Small intestine (tissue), 7 donors: ENCODE measurements around the gene COBL. TPM values are rescaled to one million over a fixed set of nuclear protein-coding genes. Genes with fewer than 3 reads are reported as not detected.

ENCODE experiments used
- DNase-seq, 2 donors: peaks; one replicate each; pipeline versions ENCODE4 v3.0.0 to v3.0.0-alpha.2; 2013
- FAIRE-seq: peaks from 2 replicates; lab custom pipeline; 2012; peaks lifted over from hg19 to GRCh38; lab: Jason Lieb, UNC
- H3K27ac ChIP-seq, 3 donors: one replicate each; pipeline ENCODE4 v1.5.1; 2013; ENCODE audit warnings: low read length in 2 of 3, mild to moderate bottlenecking in 2 of 3, control low read depth in 1 of 3, inconsistent platforms in 1 of 3, low read depth in 1 of 3, moderate library complexity in 1 of 3
- H3K27me3 ChIP-seq, 3 donors: one replicate each; pipeline ENCODE4 v1.6.1; 2013; ENCODE audit warnings: low read length in 3 of 3, inconsistent platforms in 1 of 3; ENCODE audit not compliant: control insufficient read depth in 3 of 3, insufficient read depth in 3 of 3
- H3K36me3 ChIP-seq, 3 donors: one replicate each; pipeline ENCODE4 v1.6.1; 2013; ENCODE audit warnings: low read length in 3 of 3, inconsistent platforms in 1 of 3, low read depth in 1 of 3, mild to moderate bottlenecking in 1 of 3, moderate library complexity in 1 of 3; ENCODE audit not compliant: control insufficient read depth in 3 of 3, insufficient read depth in 2 of 3
- H3K4me1 ChIP-seq, 3 donors: one replicate each; pipeline ENCODE4 v1.6.1; 2013; ENCODE audit warnings: low read length in 2 of 3, inconsistent platforms in 1 of 3, low read depth in 1 of 3, mild to moderate bottlenecking in 1 of 3, moderate library complexity in 1 of 3; ENCODE audit not compliant: control insufficient read depth in 3 of 3, insufficient read depth in 2 of 3
- H3K4me3 ChIP-seq, 3 donors: one replicate each; pipeline ENCODE4 v1.5.1; 2013; ENCODE audit warnings: low read length in 3 of 3, control low read depth in 1 of 3, inconsistent platforms in 1 of 3, low read depth in 1 of 3, mild to moderate bottlenecking in 1 of 3, moderate library complexity in 1 of 3
- H3K9me3 ChIP-seq, 2 donors: one replicate each; pipeline ENCODE4 v1.6.1; 2013; ENCODE audit warnings: low read depth in 1 of 2, low read length in 1 of 2; ENCODE audit not compliant: control insufficient read depth in 2 of 2, insufficient read depth in 1 of 2
- whole genome bisulfite sequencing, 3 donors: extraction: QIAGEN DNeasy Blood & Tissue Kit; methylation state at CpG; one replicate each; pipeline ENCODE4 v1.1.7; 2013; 5-methylcytosine and 5-hydroxymethylcytosine counted together
- polyA plus RNA-seq, 4 donors: library from polyadenylated mRNA; stranded (reverse) in 3 of 4; unstranded in 1 of 4; fragments of 200-250 nt in 3 of 4; fragments of 120-200 nt in 1 of 4; gene quantifications; one replicate each; pipeline versions ENCODE4 v1.2.1 to v1.2.3, GENCODE V29; 2013
- donor health status: healthy with polysubstance abuse.
- donor health status: control.
- donor health status: control.
- donor health status: Bipolar disorder and iron deficiency.
- donor health status: healthy.

COBL gene
- polyA plus RNA-seq, 4 donors, result 8.4 to 40.3 (median 32.5) TPM

DNA sequence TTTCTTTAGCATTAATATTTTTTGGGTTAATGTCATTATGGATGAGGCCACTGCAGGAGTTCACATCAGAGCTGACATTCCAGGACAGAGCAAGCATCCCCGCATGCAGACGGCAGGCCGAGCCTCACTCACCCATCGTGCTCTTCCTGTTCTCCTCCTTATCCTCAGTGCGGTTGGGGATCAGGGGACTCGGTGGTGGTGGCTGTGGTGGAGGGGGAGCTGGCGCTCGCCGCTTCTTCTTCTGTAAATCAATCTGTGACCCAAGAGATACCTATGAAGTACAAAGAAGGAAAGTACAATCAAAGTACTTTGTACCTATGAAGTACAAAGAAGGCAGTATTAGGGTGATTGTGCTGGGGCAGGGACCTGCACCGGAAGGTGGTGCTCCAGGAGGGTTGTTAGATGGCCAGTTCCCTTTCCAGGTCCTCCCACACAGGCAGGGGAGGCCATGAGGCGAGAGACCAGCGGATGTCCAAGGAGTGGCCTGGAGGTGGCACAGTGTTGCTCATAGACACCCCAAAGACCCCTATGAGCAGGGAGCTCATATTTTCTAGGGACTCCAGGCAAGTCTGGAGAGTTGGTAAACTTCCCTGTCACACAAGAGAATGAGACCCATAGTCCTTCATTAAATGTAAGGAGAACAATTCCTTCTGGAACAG lies 231.4 kb downstream of the COBL start:
- FAIRE-seq (no peak), DNase-seq (no peak)
- no peak overlapping the region for H3K4me3 ChIP-seq
- no peaks in the 10 kb centered on the region for H3K9me3 ChIP-seq
- H3K36me3 ChIP-seq, result peaks cover 0 to 50% (median 0%) of the 10 kb centered on the region in 3 donors
- peaks cover 0 to 23% (median 9%) of the 10 kb centered on the region in 3 donors for H3K4me1 ChIP-seq
- no peaks in the 10 kb centered on the region for H3K27me3 ChIP-seq
- WGBS, 3 donors, result 85 to 88% (median 87%) methylated on average over 12 of the region's 12 CpGs
- no peak overlapping the region for H3K27ac ChIP-seq

DNA sequence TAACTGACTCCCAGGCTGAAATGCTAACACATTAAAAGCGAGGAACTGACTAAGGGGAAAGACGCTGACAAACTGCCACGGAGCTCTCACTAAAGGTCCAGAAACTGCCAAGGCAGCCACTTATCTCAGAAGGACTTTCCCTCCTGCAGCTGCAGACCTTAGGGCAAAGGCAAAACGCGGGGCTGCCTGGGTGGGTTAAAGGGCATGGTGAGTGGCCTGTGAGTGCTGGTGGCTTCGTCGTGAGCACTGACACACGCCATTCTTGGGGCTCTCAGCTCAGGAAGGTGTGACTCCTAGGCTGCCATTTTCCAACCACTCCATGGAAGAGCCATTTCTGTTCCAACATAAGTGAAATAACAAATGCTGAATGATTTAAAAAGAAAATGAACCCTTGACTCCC lies 232.5 kb downstream of the COBL start:
- peak overlapping the region in 1 of 3 donors; percentile 42 for H3K27ac ChIP-seq
- H3K27me3 ChIP-seq, result no peaks in the 10 kb centered on the region
- H3K4me3 ChIP-seq, result no peak overlapping the region
- H3K9me3 ChIP-seq, result no peaks in the 10 kb centered on the region
- peak in 1 of 2 donors; percentile 50 for DNase-seq
- H3K4me1 ChIP-seq, result peaks cover 0 to 23% (median 9%) of the 10 kb centered on the region in 3 donors
- WGBS, 3 donors, result 47 to 78% (median 52%) methylated on average over 8 of the region's 8 CpGs
- no peak for FAIRE-seq
- peaks cover 0 to 54% (median 0%) of the 10 kb centered on the region in 3 donors for H3K36me3 ChIP-seq

DNA sequence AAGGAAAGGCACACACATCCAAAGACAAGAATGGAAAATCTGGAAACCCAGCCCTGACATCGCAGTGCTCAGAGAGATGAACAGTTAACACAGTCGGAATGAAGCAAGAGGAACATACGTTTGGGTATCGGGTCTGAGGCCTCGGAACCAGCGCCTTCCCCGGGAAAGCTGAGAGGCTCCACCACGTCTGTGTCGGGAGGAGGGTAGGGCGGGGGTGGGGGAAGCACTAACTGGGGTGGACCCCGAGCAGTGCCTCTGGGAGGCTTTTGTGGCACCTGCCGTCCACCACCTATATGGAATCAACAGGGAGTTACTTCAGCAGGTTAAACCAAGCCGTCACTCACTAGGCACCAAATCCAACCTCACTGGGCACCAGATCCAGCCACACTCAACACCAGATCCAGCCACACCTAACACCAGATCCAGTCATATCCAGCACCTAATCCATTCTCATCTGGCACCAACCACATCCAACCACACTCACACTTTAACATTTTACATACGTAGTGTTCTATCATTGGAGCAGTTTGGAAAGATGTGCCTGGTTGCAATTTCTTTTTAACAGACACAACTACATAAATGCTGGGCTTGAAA lies 233.6 kb downstream of the COBL start:
- peaks cover 0 to 6% of the 10 kb centered on the region in 2 donors for H3K9me3 ChIP-seq
- FAIRE-seq (no peak), DNase-seq (no peak)
- H3K4me1 ChIP-seq, result peaks cover 0 to 23% (median 9%) of the 10 kb centered on the region in 3 donors
- peaks cover 0 to 54% (median 0%) of the 10 kb centered on the region in 3 donors for H3K36me3 ChIP-seq
- H3K27ac ChIP-seq, result no peak overlapping the region
- H3K27me3 ChIP-seq, result no peaks in the 10 kb centered on the region
- H3K4me3 ChIP-seq, result no peak overlapping the region
- whole genome bisulfite sequencing, 3 donors, result 91 to 98% (median 96%) methylated on average over 14 of the region's 14 CpGs

DNA sequence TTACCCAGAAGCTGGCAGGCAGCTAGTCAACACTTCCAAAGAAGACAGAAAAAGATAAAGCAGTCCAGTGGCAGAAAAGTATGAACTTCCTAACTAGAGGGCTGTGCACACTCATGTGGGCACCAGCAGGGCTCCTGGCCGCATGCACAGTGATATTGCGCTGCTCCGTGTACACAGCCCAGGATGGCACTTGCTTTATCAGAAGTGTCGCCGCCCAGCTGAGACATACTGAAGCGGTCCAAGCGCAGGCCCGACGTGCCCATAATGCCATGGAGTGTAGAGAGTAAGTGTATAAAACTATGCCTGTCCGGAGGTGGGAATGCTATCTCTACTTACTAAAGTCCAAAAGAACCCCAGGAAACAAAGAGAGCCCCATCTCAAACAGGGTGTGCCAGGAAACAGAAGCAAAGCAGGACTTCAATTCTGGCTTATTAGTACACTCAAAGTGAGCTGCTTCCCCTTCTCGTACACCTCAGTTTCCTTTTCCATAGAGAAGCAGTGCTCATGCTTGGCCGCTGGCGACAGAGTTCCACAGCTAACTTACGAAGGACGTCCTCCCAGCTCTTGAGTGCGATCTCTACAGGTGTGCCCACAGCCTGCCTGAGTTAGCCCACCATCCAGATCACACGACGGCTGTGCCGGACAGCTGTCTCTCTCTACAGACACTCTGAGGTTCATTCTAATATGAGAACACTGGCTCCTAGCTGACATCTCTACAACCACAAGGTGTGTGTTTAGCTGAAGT lies 234.3 kb downstream of the COBL start:
- peaks cover 0 to 28% (median 10%) of the 10 kb centered on the region in 3 donors for H3K4me1 ChIP-seq
- peak overlapping the region in 1 of 3 donors; percentile 24 for H3K27ac ChIP-seq
- DNase-seq (no peak), FAIRE-seq (no peak)
- H3K9me3 ChIP-seq, result peaks cover 0 to 6% of the 10 kb centered on the region in 2 donors
- no peaks in the 10 kb centered on the region for H3K27me3 ChIP-seq
- H3K36me3 ChIP-seq, result peaks cover 0 to 54% (median 0%) of the 10 kb centered on the region in 3 donors
- WGBS, 3 donors, result 78 to 83% (median 79%) methylated on average over 19 of the region's 19 CpGs
- no peak overlapping the region for H3K4me3 ChIP-seq

DNA sequence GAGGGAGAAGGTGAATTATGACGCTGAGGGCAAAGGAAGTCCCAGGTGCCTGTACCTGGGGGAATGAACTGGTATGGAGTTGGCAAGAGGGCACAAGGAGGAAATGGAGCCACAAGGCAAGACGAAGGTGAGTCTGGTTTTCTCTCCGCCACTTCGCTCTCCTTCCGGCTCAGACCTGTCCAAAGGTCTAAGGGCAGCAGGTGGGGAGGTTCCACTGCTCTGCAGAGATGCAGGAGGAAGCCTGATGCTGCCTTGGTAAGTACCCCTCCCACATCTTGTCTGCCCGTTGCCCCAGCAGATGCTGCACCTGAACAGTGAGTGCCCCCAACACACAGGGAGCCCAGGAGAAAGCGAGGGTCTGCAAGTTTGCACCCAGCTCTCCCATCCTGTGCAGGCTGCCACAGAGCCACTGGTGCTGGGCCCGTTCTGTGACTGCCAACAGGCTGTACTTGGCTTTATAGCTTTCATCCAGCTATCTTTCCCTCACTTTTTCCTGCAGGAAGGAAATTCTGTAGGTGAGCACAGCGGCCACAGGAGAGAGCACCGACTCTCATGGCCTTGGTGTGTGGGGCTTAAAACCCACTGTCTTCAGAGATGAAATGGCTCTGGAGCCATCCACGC lies 235.2 kb downstream of the COBL start:
- Histone ChIP-seq H3K4me3 (no peak overlapping the region), H3K36me3 (peaks cover 0 to 54% (median 0%) of the 10 kb centered on the region in 3 donors), H3K4me1 (peaks cover 0 to 30% (median 11%) of the 10 kb centered on the region in 3 donors), H3K27ac (peak overlapping the region; percentile 19 to 79 (median 37)), H3K27me3 (no peaks in the 10 kb centered on the region), H3K9me3 (peaks cover 0 to 6% of the 10 kb centered on the region in 2 donors)
- 27 to 70% (median 42%) methylated on average over 11 of the region's 11 CpGs for WGBS, 3 donors
- DNase-seq, result peak; percentile 42 to 92
- FAIRE-seq, result no peak

DNA sequence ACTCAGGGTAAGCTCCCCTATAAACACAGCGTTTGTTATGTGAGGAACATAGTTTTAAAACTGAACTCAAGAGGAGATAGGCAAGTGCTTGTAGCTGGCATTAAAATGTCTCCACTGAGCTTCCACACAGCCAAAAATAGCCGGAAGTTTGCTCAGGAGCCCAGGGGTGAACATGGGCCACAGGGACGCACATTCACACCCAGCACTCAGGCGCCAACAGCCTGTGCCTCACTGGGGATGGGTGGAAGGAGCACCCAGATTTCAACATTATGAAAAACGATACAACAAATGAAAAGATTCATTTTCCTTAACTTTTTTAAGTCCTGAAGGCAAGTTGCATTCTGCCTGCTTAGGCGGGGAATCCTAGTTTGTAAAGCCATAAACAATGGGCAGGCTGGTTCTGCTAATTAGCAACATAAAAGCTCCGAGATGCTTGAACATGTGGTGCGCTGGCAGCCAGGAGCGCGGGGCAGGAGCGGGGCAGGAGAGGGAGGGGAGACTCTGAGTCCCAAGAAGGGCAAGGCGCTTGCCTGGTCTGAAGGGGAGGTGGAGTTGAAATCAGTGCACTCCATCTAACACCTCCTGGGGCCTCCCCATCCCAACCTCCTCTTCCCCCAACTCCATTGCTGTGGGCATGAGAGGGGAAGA lies 235.9 kb downstream of the COBL start:
- H3K9me3 ChIP-seq, result peaks cover 0 to 6% of the 10 kb centered on the region in 2 donors
- H3K27ac ChIP-seq, result peak overlapping the region; percentile 19 to 79 (median 37)
- no peak overlapping the region for H3K4me3 ChIP-seq
- 31 to 61% (median 34%) methylated on average over 12 of the region's 12 CpGs for WGBS, 3 donors
- H3K4me1 ChIP-seq, result peaks cover 0 to 30% (median 11%) of the 10 kb centered on the region in 3 donors
- H3K36me3 ChIP-seq, result peaks cover 0 to 59% (median 0%) of the 10 kb centered on the region in 3 donors
- DNase-seq, result no peak
- no peaks in the 10 kb centered on the region for H3K27me3 ChIP-seq
- FAIRE-seq, result no peak

DNA sequence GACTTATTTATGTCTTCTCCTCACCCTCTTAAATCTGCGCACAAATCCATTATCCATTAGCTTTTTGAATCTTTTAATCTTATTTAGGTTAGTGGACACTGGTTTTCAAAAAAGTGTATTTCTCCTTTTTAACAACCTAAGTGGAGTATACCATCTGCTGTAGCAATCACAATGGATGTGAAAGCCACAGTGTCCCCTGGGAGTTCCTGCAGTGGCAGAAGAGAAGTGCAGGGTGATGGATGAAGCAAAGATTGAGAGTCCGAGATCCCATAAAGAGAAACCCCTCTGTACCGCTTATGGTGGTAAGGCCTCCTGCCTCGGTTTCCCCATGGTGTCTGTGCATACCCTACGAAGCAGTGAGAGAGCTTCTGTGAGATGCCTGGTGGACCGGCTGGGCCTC lies 236.4 kb downstream of the COBL start:
- no peak for DNase-seq
- Histone ChIP-seq H3K4me1 (peaks cover 0 to 30% (median 11%) of the 10 kb centered on the region in 3 donors), H3K9me3 (peaks cover 0 to 6% of the 10 kb centered on the region in 2 donors), H3K36me3 (peaks cover 0 to 58% (median 0%) of the 10 kb centered on the region in 3 donors), H3K4me3 (no peak overlapping the region), H3K27ac (peak overlapping the region in 1 of 3 donors; percentile 79), H3K27me3 (no peaks in the 10 kb centered on the region)
- FAIRE-seq, result no peak
- WGBS, 3 donors, result 89 to 92% (median 90%) methylated on average over 6 of the region's 6 CpGs
